Uterus (tissue), 2 donors: ENCODE measurements around the gene EVI2B.

Experiments
- POLR2A ChIP-seq, 2 donors: fragments of 450-650 bp; IDR thresholded peaks; one replicate each; pipeline ENCODE4 v1.6.1; 2016; ENCODE audit warnings: antibody characterized with exemption in 2 of 2, mild to moderate bottlenecking in 1 of 2, moderate library complexity in 1 of 2
- TF ChIP-seq, protein P1 (sequence below), 4 experiments: fragments of 200-600 bp in 2 of 4; fragments of 450-650 bp in 2 of 4; sonication (generic) in 2 of 4; IDR thresholded peaks; one replicate each; pipeline ENCODE4 v1.5.1; 2016 to 2019; ENCODE audit warnings: antibody characterized with exemption in 4 of 4, mild to moderate bottlenecking in 2 of 4, moderate library complexity in 1 of 4

DNA sequence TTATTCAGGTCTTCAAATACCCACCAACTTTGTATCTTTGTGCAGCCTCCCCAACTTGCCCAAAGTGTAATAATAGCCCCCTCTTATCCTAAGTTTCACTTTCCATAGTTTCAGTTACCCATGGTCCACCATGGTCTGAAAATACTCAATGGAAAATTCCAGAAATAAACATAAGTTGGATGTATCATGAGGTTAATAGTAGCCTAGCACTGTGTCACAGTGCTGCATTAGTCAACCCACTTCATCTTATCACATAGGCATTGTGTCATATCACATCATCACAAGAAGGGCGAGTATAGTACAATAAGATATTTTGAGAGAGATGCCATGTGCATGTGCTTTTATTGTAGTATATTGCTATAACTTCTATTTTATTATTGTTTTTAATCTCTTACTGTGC is 38.7 kb downstream of the EVI2B start:
- TF ChIP-seq, protein P1, sequence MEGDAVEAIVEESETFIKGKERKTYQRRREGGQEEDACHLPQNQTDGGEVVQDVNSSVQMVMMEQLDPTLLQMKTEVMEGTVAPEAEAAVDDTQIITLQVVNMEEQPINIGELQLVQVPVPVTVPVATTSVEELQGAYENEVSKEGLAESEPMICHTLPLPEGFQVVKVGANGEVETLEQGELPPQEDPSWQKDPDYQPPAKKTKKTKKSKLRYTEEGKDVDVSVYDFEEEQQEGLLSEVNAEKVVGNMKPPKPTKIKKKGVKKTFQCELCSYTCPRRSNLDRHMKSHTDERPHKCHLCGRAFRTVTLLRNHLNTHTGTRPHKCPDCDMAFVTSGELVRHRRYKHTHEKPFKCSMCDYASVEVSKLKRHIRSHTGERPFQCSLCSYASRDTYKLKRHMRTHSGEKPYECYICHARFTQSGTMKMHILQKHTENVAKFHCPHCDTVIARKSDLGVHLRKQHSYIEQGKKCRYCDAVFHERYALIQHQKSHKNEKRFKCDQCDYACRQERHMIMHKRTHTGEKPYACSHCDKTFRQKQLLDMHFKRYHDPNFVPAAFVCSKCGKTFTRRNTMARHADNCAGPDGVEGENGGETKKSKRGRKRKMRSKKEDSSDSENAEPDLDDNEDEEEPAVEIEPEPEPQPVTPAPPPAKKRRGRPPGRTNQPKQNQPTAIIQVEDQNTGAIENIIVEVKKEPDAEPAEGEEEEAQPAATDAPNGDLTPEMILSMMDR (IDR thresholded peaks at IDR 0.05): no peak
- no peak for TF ChIP-seq POLR2A (IDR thresholded peaks at IDR 0.05)
